ENCODE data around the gene CXXC5.

CXXC5 gene

GRCh38 chr5:139701056-139701741, 53.0 kb downstream of the CXXC5 start:
- no peak for TF ChIP-seq CTCF (IDR thresholded peaks at IDR 0.05; ENCODE audit: unreplicated experiment in 3 of 3)
- Mint-ChIP-seq H3K36me3 (ENCODE audit: low read depth) (no peaks in the 10 kb centered on the region), H3K27me3 (ENCODE audit: low read depth) (peaks cover 3% of the 10 kb centered on the region), H3K4me3 (peak overlapping the region in 2 of 3 experiments; percentile 29 to 47), H3K27ac (peak overlapping the region; percentile 58 to 94 (median 83)), H3K4me1 (peaks cover 53% of the 10 kb centered on the region), H3K9me3 (no peaks in the 10 kb centered on the region)

- TF ChIP-seq CTCF (IDR thresholded peaks at IDR 0.05; ENCODE audit: unreplicated experiment in 3 of 3), result no peak
- peak overlapping the region in 2 of 3 experiments; percentile 9 to 22 for H3K27ac Mint-ChIP-seq
- peaks cover 3% of the 10 kb centered on the region for H3K27me3 Mint-ChIP-seq (ENCODE audit: low read depth)
- H3K36me3 Mint-ChIP-seq (ENCODE audit: low read depth), result no peaks in the 10 kb centered on the region
- no peaks in the 10 kb centered on the region for H3K9me3 Mint-ChIP-seq
- H3K4me3 Mint-ChIP-seq, result no peak overlapping the region
- H3K4me1 Mint-ChIP-seq, result peaks cover 54% of the 10 kb centered on the region
Measured at GRCh38 chr5:139702548-139702947, 54.4 kb downstream of the CXXC5 start.

GRCh38 chr5:139704748-139705147, 56.6 kb downstream of the CXXC5 start:
- peak overlapping the region in 1 of 3 experiments; percentile 52 for H3K27ac Mint-ChIP-seq
- no peak for TF ChIP-seq CTCF (IDR thresholded peaks at IDR 0.05; ENCODE audit: unreplicated experiment in 3 of 3)
- no peaks in the 10 kb centered on the region for H3K9me3 Mint-ChIP-seq
- H3K4me3 Mint-ChIP-seq, result no peak overlapping the region
- H3K27me3 Mint-ChIP-seq (ENCODE audit: low read depth), result peaks cover 8% of the 10 kb centered on the region
- peaks cover 49% of the 10 kb centered on the region for H3K4me1 Mint-ChIP-seq
- no peaks in the 10 kb centered on the region for H3K36me3 Mint-ChIP-seq (ENCODE audit: low read depth)

GRCh38 chr5:139705191-139705590, 57.0 kb downstream of the CXXC5 start:
- H3K27ac Mint-ChIP-seq, result peak overlapping the region; percentile 49 to 53 (median 52)
- peaks cover 10% of the 10 kb centered on the region for H3K27me3 Mint-ChIP-seq (ENCODE audit: low read depth)
- H3K4me1 Mint-ChIP-seq, result peaks cover 51% of the 10 kb centered on the region
- no peak for TF ChIP-seq CTCF (IDR thresholded peaks at IDR 0.05; ENCODE audit: unreplicated experiment in 3 of 3)
- no peaks in the 10 kb centered on the region for H3K36me3 Mint-ChIP-seq (ENCODE audit: low read depth)
- H3K9me3 Mint-ChIP-seq, result no peaks in the 10 kb centered on the region
- no peak overlapping the region for H3K4me3 Mint-ChIP-seq

GRCh38 chr5:139705655-139706587, 57.8 kb downstream of the CXXC5 start:
- no peaks in the 10 kb centered on the region for H3K36me3 Mint-ChIP-seq (ENCODE audit: low read depth)
- H3K4me3 Mint-ChIP-seq, result peak overlapping the region in 1 of 3 experiments; percentile 17
- TF ChIP-seq CTCF (IDR thresholded peaks at IDR 0.05; ENCODE audit: unreplicated experiment in 3 of 3), result no peak
- H3K27ac Mint-ChIP-seq, result peak overlapping the region; percentile 49 to 79 (median 53)
- peaks cover 50% of the 10 kb centered on the region for H3K4me1 Mint-ChIP-seq
- no peaks in the 10 kb centered on the region for H3K9me3 Mint-ChIP-seq
- peaks cover 14% of the 10 kb centered on the region for H3K27me3 Mint-ChIP-seq (ENCODE audit: low read depth)
